HepG2 (cell line): ENCODE data around the gene EZH1. TPM values are rescaled to one million over a fixed set of nuclear protein-coding genes. Genes with fewer than 3 reads are reported as not detected.
A peak's percentile ranks its signal among the peaks of the same experiment; 100 is the strongest.

ENCODE experiments used
- ATF1 ChIP-seq: IDR thresholded peaks from 2 replicates; pipeline ENCODE4 v1.6.1; 2016; ENCODE audit warnings: mild to moderate bottlenecking, control low read depth
- CEBPG ChIP-seq: IDR thresholded peaks from 2 replicates; pipeline ENCODE4 v1.6.1; 2016
- CREM ChIP-seq, 2 experiments: sonication (generic) in 1 of 2; formaldehyde crosslinking in 1 of 2; IDR thresholded peaks; 2 replicates each; pipeline versions ENCODE4 v1.4.0 to v1.6.1; 2016 to 2020; ENCODE audit warnings: antibody characterized with exemption in 1 of 2, mild to moderate bottlenecking in 1 of 2, missing genetic modification reagents in 1 of 2
- GATAD1 ChIP-seq: IDR thresholded peaks from 2 replicates; pipeline ENCODE4 v1.6.1; 2016; ENCODE audit warnings: missing genetic modification reagents, missing compliant biosample characterization
- GFI1 ChIP-seq: sonication (generic); formaldehyde crosslinking; IDR thresholded peaks from 2 replicates; pipeline ENCODE4 v1.5.0; 2020; ENCODE audit warnings: missing genetic modification reagents, mild to moderate bottlenecking, borderline replicate concordance
- HNF4G ChIP-seq, 2 experiments: sonication (generic) in 1 of 2; formaldehyde crosslinking in 1 of 2; IDR thresholded peaks; 2 replicates each; pipeline versions ENCODE4 v1.4.0 to v1.6.1; 2011 to 2020; ENCODE audit warnings: borderline replicate concordance in 2 of 2, low read depth in 2 of 2, mild to moderate bottlenecking in 2 of 2, low read length in 1 of 2, missing genetic modification reagents in 1 of 2, moderate library complexity in 1 of 2
- MIXL1 ChIP-seq: IDR thresholded peaks from 2 replicates; pipeline ENCODE4 v1.6.1; 2016
- NCOA1 ChIP-seq: sonication (generic); formaldehyde crosslinking; IDR thresholded peaks from 2 replicates; pipeline ENCODE4 v1.9.0; 2021; ENCODE audit warnings: missing genetic modification reagents
- NFYC ChIP-seq: IDR thresholded peaks from 2 replicates; pipeline ENCODE4 v1.6.1; 2016; ENCODE audit warnings: missing genetic modification reagents, missing compliant biosample characterization
- NR2F6 ChIP-seq, 2 experiments: IDR thresholded peaks; 2 replicates each; pipeline ENCODE4 v1.6.1; 2016; ENCODE audit warnings: antibody characterized with exemption in 1 of 2, mild to moderate bottlenecking in 1 of 2
- RXRB ChIP-seq: IDR thresholded peaks from 2 replicates; pipeline ENCODE4 v1.6.1; 2016; ENCODE audit warnings: borderline replicate concordance, missing genetic modification reagents, missing compliant biosample characterization
- SALL1 ChIP-seq: sonication (generic); formaldehyde crosslinking; IDR thresholded peaks from 2 replicates; pipeline ENCODE4 v1.8.0; 2022; ENCODE audit warnings: mild to moderate bottlenecking, missing genetic modification reagents
- SP1 ChIP-seq, 2 experiments: fragments of 450-650 bp in 1 of 2; sonication (generic) in 1 of 2; formaldehyde crosslinking in 1 of 2; IDR thresholded peaks; 2 replicates each; pipeline versions ENCODE4 v1.4.0 to v1.6.1; 2016 to 2020; ENCODE audit warnings: missing genetic modification reagents in 1 of 2
- SP4 ChIP-seq: sonication (generic); formaldehyde crosslinking; IDR thresholded peaks from 2 replicates; pipeline ENCODE4 v1.8.1; 2023; ENCODE audit warnings: mild to moderate bottlenecking, missing genetic modification reagents
- ZFP37 ChIP-seq: sonication (generic); formaldehyde crosslinking; IDR thresholded peaks from 2 replicates; pipeline ENCODE4 v1.4.0; 2020; ENCODE audit warnings: missing genetic modification reagents, borderline replicate concordance
- ZNF225 ChIP-seq: sonication (generic); formaldehyde crosslinking; IDR thresholded peaks from 2 replicates; pipeline ENCODE4 v1.4.0; 2020; ENCODE audit warnings: mild to moderate bottlenecking, missing genetic modification reagents
- ZNF564 ChIP-seq: sonication (generic); formaldehyde crosslinking; IDR thresholded peaks from 2 replicates; pipeline ENCODE4 v1.8.1; 2023; ENCODE audit warnings: mild to moderate bottlenecking, missing genetic modification reagents
- polyA plus RNA-seq, 8 experiments: library from polyadenylated mRNA; depleted of rRNA in 3 of 8; stranded (reverse) in 7 of 8; unstranded in 1 of 8; fragments of >200 nt; fragmentation: Illumina TruSeq in 4 of 8; extraction: Trizol in 4 of 8; gene quantifications; 2 replicates each; pipeline versions ENCODE4 v1.2.1 to v1.2.3, GENCODE V29; 2011 to 2016; ENCODE audit warnings: low read depth in 4 of 8, missing spikeins in 1 of 8, mixed read lengths in 1 of 8; ENCODE audit not compliant: insufficient read depth in 1 of 8
- total RNA-seq, 5 experiments: library from RNA; depleted of rRNA; stranded (reverse); fragments of >200 nt; fragmentation: Illumina TruSeq; extraction: Trizol; gene quantifications; 2 replicates each; pipeline ENCODE4 v1.2.3, GENCODE V29; 2016; ENCODE audit warnings: low read depth in 1 of 5
- TF ChIP-seq, protein P1 (sequence below), 2 experiments: sonication (generic) in 1 of 2; formaldehyde crosslinking in 1 of 2; IDR thresholded peaks; 2 replicates each; pipeline versions ENCODE4 v1.6.1 to v1.9.0; 2014 to 2022; ENCODE audit warnings: antibody characterized with exemption in 1 of 2, borderline replicate concordance in 1 of 2, inconsistent platforms in 1 of 2, low read depth in 1 of 2, missing genetic modification reagents in 1 of 2
- TF ChIP-seq, protein P2 (sequence below): IDR thresholded peaks from 2 replicates; pipeline ENCODE4 v1.6.1; 2016; ENCODE audit warnings: missing compliant biosample characterization, missing genetic modification reagents, borderline replicate concordance
- TF ChIP-seq, protein P3 (sequence below): IDR thresholded peaks from 2 replicates; pipeline ENCODE4 v1.6.1; 2016

The EZH1 gene
- total and polyA plus RNA-seq, 2 of the 13 experiments (the other 11 are each of a cell fraction or from before 2014, with no cell fraction given), result 11.6 to 24.0 TPM

DNA sequence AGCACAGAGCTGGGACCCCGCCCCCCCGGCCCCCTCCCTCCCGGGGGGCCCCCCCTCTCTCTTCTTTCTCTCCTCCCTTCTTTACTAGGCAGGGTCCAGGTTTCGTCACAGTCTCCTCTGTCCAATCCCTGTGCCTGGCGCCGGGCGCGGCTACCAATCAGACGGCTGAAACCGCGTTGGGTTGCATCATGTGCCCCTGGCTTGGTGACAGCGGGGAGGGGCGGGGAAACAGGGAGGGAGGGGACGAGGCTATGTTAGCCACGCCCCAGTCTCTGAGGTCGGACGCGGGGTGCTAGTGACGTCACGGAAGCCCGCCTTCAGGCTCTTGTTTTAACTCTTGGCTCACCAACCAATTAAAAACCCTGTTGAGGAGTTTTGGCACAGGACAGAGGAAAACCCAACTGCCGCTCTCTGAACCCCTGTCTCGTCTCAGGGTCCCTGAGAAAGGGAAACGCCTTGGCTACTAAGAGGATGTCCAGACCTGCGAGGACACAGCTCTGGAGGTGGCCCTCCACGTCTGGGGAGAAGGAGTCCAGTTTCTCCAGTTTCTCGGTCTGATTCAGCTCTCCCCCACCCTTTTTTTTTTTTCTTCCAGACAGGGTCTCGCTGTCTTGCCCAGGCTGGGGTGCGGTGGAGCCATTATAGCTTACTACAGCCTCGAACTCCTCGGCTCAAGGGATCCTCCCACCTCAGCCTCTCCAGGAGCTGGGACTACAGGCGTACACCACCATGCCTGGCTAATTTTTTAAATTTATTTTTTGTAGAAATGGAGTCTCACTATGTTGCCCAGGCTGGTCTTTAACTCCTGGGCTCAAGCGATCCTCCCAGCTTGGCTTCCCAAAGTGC lies 67.6 kb downstream of the EZH1 start (continued):
- TF ChIP-seq NR2F6 (IDR thresholded peaks at IDR 0.05) (no peak), NR2F6 (CRISPR knock-in tag; IDR thresholded peaks at IDR 0.05) (peak; percentile 29; the same call in 1 of the 2 replicates), CEBPG (peak; percentile 96), NCOA1 (CRISPR knock-in tag) (peak; percentile 46; the same call in 1 of the 2 replicates), ATF1 (CRISPR knock-in tag) (peak; percentile 95), HNF4G (IDR thresholded peaks at IDR 0.05; ENCODE audit: borderline replicate concordance, low read depth, low read length) (0 out of 2 replicates have a peak, but pooled peaks have one; percentile 10), HNF4G (CRISPR knock-in tag; IDR thresholded peaks at IDR 0.05; ENCODE audit: borderline replicate concordance, low read depth) (no peak), SP1 (IDR thresholded peaks at IDR 0.05) (no peak), SP1 (CRISPR knock-in tag; IDR thresholded peaks at IDR 0.05) (peak; percentile 91), SALL1 (CRISPR knock-in tag) (peak; percentile 48; the same call in 1 of the 2 replicates), NFYC (CRISPR knock-in tag) (peak; percentile 92), ZNF225 (CRISPR knock-in tag) (no peak), GATAD1 (CRISPR knock-in tag) (peak; percentile 57), MIXL1 (CRISPR knock-in tag) (peak; percentile 90), CREM (IDR thresholded peaks at IDR 0.05) (peak; percentile 95), CREM (CRISPR knock-in tag; IDR thresholded peaks at IDR 0.05) (no peak; the same call in 1 of the 2 replicates), GFI1 (0 out of 2 replicates have a peak, but pooled peaks have one; percentile 33), ZFP37 (CRISPR knock-in tag) (no peak), SP4 (CRISPR knock-in tag) (peak; percentile 86; the same call in 1 of the 2 replicates), RXRB (peak; percentile 32; the same call in 1 of the 2 replicates), ZNF564 (0 out of 2 replicates have a peak, but pooled peaks have one; percentile 2)
- TF ChIP-seq, protein P1, sequence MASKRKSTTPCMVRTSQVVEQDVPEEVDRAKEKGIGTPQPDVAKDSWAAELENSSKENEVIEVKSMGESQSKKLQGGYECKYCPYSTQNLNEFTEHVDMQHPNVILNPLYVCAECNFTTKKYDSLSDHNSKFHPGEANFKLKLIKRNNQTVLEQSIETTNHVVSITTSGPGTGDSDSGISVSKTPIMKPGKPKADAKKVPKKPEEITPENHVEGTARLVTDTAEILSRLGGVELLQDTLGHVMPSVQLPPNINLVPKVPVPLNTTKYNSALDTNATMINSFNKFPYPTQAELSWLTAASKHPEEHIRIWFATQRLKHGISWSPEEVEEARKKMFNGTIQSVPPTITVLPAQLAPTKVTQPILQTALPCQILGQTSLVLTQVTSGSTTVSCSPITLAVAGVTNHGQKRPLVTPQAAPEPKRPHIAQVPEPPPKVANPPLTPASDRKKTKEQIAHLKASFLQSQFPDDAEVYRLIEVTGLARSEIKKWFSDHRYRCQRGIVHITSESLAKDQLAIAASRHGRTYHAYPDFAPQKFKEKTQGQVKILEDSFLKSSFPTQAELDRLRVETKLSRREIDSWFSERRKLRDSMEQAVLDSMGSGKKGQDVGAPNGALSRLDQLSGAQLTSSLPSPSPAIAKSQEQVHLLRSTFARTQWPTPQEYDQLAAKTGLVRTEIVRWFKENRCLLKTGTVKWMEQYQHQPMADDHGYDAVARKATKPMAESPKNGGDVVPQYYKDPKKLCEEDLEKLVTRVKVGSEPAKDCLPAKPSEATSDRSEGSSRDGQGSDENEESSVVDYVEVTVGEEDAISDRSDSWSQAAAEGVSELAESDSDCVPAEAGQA (IDR thresholded peaks at IDR 0.05; ENCODE audit: low read depth), result peak; percentile 57; the same call in 1 of the 2 replicates
- TF ChIP-seq, protein P1 (CRISPR knock-in tag; IDR thresholded peaks at IDR 0.05; ENCODE audit: borderline replicate concordance), result no peak
- TF ChIP-seq, protein P2, sequence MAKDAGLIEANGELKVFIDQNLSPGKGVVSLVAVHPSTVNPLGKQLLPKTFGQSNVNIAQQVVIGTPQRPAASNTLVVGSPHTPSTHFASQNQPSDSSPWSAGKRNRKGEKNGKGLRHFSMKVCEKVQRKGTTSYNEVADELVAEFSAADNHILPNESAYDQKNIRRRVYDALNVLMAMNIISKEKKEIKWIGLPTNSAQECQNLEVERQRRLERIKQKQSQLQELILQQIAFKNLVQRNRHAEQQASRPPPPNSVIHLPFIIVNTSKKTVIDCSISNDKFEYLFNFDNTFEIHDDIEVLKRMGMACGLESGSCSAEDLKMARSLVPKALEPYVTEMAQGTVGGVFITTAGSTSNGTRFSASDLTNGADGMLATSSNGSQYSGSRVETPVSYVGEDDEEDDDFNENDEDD, result peak; percentile 89
- TF ChIP-seq, protein P3, sequence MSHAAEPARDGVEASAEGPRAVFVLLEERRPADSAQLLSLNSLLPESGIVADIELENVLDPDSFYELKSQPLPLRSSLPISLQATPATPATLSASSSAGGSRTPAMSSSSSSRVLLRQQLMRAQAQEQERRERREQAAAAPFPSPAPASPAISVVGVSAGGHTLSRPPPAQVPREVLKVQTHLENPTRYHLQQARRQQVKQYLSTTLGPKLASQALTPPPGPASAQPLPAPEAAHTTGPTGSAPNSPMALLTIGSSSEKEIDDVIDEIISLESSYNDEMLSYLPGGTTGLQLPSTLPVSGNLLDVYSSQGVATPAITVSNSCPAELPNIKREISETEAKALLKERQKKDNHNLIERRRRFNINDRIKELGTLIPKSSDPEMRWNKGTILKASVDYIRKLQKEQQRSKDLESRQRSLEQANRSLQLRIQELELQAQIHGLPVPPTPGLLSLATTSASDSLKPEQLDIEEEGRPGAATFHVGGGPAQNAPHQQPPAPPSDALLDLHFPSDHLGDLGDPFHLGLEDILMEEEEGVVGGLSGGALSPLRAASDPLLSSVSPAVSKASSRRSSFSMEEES (CRISPR knock-in tag), result peak; percentile 81
